Esophagus squamous epithelium (tissue), 5 donors: ENCODE results near the gene HEXIM1. TPM values are rescaled to one million over a fixed set of nuclear protein-coding genes. Genes with fewer than 3 reads are reported as not detected.

Experiments used
- DNase-seq: peaks from one replicate; lab custom pipeline; 2025; lab: John Stamatoyannopoulos, UW
- H3K27ac ChIP-seq, 4 donors: fragments of 200-600 bp; sonication (generic); one replicate each; pipeline ENCODE4 v1.5.1; 2016 to 2019; ENCODE audit warnings: mild to moderate bottlenecking in 1 of 4
- H3K27me3 ChIP-seq, 4 donors: fragments of 200-600 bp; sonication (generic); 1 replicate in 3 of 4; 2 replicates in 1 of 4; pipeline versions ENCODE4 v1.5.1 to v1.6.0; 2017 to 2021; ENCODE audit warnings: antibody characterized with exemption in 1 of 4
- H3K36me3 ChIP-seq, 3 donors: fragments of 200-600 bp; sonication (generic); one replicate each; pipeline ENCODE4 v1.5.1; 2016 to 2019
- H3K4me1 ChIP-seq, 3 donors: fragments of 200-600 bp; sonication (generic); one replicate each; pipeline ENCODE4 v1.5.1; 2017 to 2019
- H3K4me3 ChIP-seq, 4 donors: fragments of 200-600 bp; sonication (generic); 1 replicate in 3 of 4; 2 replicates in 1 of 4; pipeline ENCODE4 v1.5.1; 2016 to 2019; ENCODE audit warnings: mild to moderate bottlenecking in 2 of 4, moderate library complexity in 1 of 4
- H3K9me3 ChIP-seq, 3 donors: fragments of 200-600 bp; sonication (generic); one replicate each; pipeline ENCODE4 v1.5.1; 2016 to 2019
- CTCF ChIP-seq, 6 experiments: fragments of 450-650 bp in 4 of 6; fragments of 200-600 bp in 2 of 6; sonication (generic) in 2 of 6; IDR thresholded peaks; one replicate each; pipeline ENCODE4 v1.5.1; 2016 to 2019; ENCODE audit warnings: antibody characterized with exemption in 6 of 6, mild to moderate bottlenecking in 4 of 6, moderate library complexity in 4 of 6
- POLR2A ChIP-seq, 4 donors: fragments of 450-650 bp; IDR thresholded peaks; one replicate each; pipeline ENCODE4 v1.6.1; 2017; ENCODE audit warnings: antibody characterized with exemption in 4 of 4, mild to moderate bottlenecking in 4 of 4, moderate library complexity in 3 of 4
- WGBS, 2 donors: methylation state at CpG; one replicate each; pipeline ENCODE4 v1.1.5; 2018; 5-methylcytosine and 5-hydroxymethylcytosine counted together
- intact Hi-C: fragments of 100-400 bp; cut with DNase I; formaldehyde crosslinking; loops from one replicate; pipeline ENCODE4 v1.15.0; 2022
- total RNA-seq, 4 donors: library from RNA; depleted of rRNA; stranded (reverse); fragments of >200 nt; gene quantifications; one replicate each; pipeline ENCODE4 v1.1.0, GENCODE V29; 2016
- donor health status: DM: yes; HTN: yes; CAD: no.

HEXIM1 gene
- total RNA-seq, 4 donors from 2014 or later: 19.8 to 28.4 (median 25.3) TPM

- peaks cover 0 to 5% (median 0%) of the 10 kb centered on the region in 3 donors for H3K36me3 ChIP-seq
- no peak overlapping the region for H3K4me3 ChIP-seq
- WGBS, 2 donors: 58 to 74% methylated on average over 4 of the region's 4 CpGs
- intact Hi-C loops: no loop called here
- no peaks in the 10 kb centered on the region for H3K27me3 ChIP-seq
- H3K4me1 ChIP-seq: peaks cover 29 to 91% (median 56%) of the 10 kb centered on the region in 3 donors
- DNase-seq: no peak
- H3K27ac ChIP-seq: peak overlapping the region in 3 of 4 donors; percentile 41 to 62 (median 50)
- no peaks in the 10 kb centered on the region for H3K9me3 ChIP-seq
- TF ChIP-seq POLR2A (IDR thresholded peaks at IDR 0.05): no peak
- no peak for TF ChIP-seq CTCF (IDR thresholded peaks at IDR 0.05)
These were observed 6.8 kb downstream of the HEXIM1 start for GRCh38 chr17:45155029-45155428.

- Histone ChIP-seq H3K36me3 (peaks cover 0 to 5% (median 0%) of the 10 kb centered on the region in 3 donors), H3K4me3 (no peak overlapping the region), H3K27ac (peak overlapping the region; percentile 16 to 62 (median 46)), H3K9me3 (no peaks in the 10 kb centered on the region), H3K4me1 (peaks cover 31 to 90% (median 56%) of the 10 kb centered on the region in 3 donors), H3K27me3 (no peaks in the 10 kb centered on the region)
- TF ChIP-seq POLR2A (IDR thresholded peaks at IDR 0.05) (no peak), CTCF (IDR thresholded peaks at IDR 0.05) (no peak)
- intact Hi-C loops: no loop called here
- DNase-seq: no peak
- 89 to 90% methylated on average over 2 of the region's 2 CpGs for WGBS, 2 donors
These were observed 7.2 kb downstream of the HEXIM1 start for GRCh38 chr17:45155483-45155882.

- H3K27ac ChIP-seq: peak overlapping the region in 1 of 4 donors; percentile 50
- 86 to 90% methylated on average over 3 of the region's 3 CpGs for WGBS, 2 donors
- H3K36me3 ChIP-seq: peaks cover 0 to 5% (median 0%) of the 10 kb centered on the region in 3 donors
- H3K9me3 ChIP-seq: no peaks in the 10 kb centered on the region
- no peaks in the 10 kb centered on the region for H3K27me3 ChIP-seq
- H3K4me1 ChIP-seq: peaks cover 30 to 82% (median 51%) of the 10 kb centered on the region in 3 donors
- no peak for DNase-seq
- intact Hi-C loops: no loop called here
- no peak for TF ChIP-seq POLR2A (IDR thresholded peaks at IDR 0.05)
- TF ChIP-seq CTCF (IDR thresholded peaks at IDR 0.05): no peak
- no peak overlapping the region for H3K4me3 ChIP-seq
These were observed 8.0 kb downstream of the HEXIM1 start for GRCh38 chr17:45156242-45156641.

GRCh38 chr17:45160447-45161287, 12.4 kb downstream of the HEXIM1 start:
- intact Hi-C loops: no loop called here
- DNase-seq: no peak
- WGBS, 2 donors: 0 to 1% methylated on average over 9 to 12 of the region's 48 CpGs

More at GRCh38 chr17:45160447-45161287, 12.4 kb downstream of the HEXIM1 start:
- no peaks in the 10 kb centered on the region for H3K9me3 ChIP-seq
- no peaks in the 10 kb centered on the region for H3K27me3 ChIP-seq
- peaks cover 25 to 62% (median 38%) of the 10 kb centered on the region in 3 donors for H3K4me1 ChIP-seq
- peak overlapping the region; percentile 98 to 100 (median 98) for H3K27ac ChIP-seq
- peaks cover 0 to 5% (median 0%) of the 10 kb centered on the region in 3 donors for H3K36me3 ChIP-seq
- H3K4me3 ChIP-seq: peak overlapping the region; percentile 79 to 98 (median 86)
- TF ChIP-seq POLR2A (IDR thresholded peaks at IDR 0.05) (no peak), CTCF (IDR thresholded peaks at IDR 0.05) (peak in 2 of 6 experiments; percentile 11 to 17)
